Tibial nerve (tissue), 4 donors: Measurements from ENCODE around the gene SPOCK1. TPM values are rescaled to one million over a fixed set of nuclear protein-coding genes. Genes with fewer than 3 reads are reported as not detected.

Source experiments
- DNase-seq, 2 donors: peaks; one replicate each; pipeline ENCODE4 v3.0.0-alpha.2; 2019; ENCODE audit warnings: low spot score in 2 of 2
- H3K27ac ChIP-seq, 4 donors: fragments of 200-600 bp; sonication (generic) in 3 of 4; one replicate each; pipeline ENCODE4 v1.5.1; 2017 to 2019; ENCODE audit warnings: mild to moderate bottlenecking in 1 of 4
- H3K27me3 ChIP-seq, 2 donors: fragments of 200-600 bp; sonication (generic) in 1 of 2; one replicate each; pipeline versions ENCODE4 v1.5.1 to v1.6.0; 2017 to 2019
- H3K36me3 ChIP-seq, 3 donors: fragments of 200-600 bp; sonication (generic); one replicate each; pipeline ENCODE4 v1.5.1; 2018 to 2019
- H3K4me1 ChIP-seq, 4 donors: fragments of 200-600 bp; sonication (generic) in 3 of 4; one replicate each; pipeline ENCODE4 v1.5.1; 2017 to 2019
- H3K4me3 ChIP-seq, 4 donors: fragments of 200-600 bp; sonication (generic) in 3 of 4; one replicate each; pipeline ENCODE4 v1.5.1; 2017 to 2019; ENCODE audit warnings: mild to moderate bottlenecking in 1 of 4, moderate library complexity in 1 of 4
- H3K9me3 ChIP-seq, 4 donors: fragments of 200-600 bp; sonication (generic) in 3 of 4; one replicate each; pipeline ENCODE4 v1.5.1; 2017 to 2019
- CTCF ChIP-seq, 5 experiments: fragments of 200-600 bp in 3 of 5; fragments of 450-650 bp in 2 of 5; sonication (generic) in 3 of 5; IDR thresholded peaks; one replicate each; pipeline ENCODE4 v1.5.1; 2016 to 2019; ENCODE audit warnings: antibody characterized with exemption in 5 of 5, mild to moderate bottlenecking in 3 of 5, moderate library complexity in 2 of 5
- EP300 ChIP-seq, 2 donors: sonication (generic); formaldehyde crosslinking; IDR thresholded peaks; one replicate each; pipeline ENCODE4 v1.6.1; 2017; ENCODE audit warnings: antibody characterized with exemption in 2 of 2, mild to moderate bottlenecking in 1 of 2
- POLR2A ChIP-seq, 2 donors: fragments of 450-650 bp; IDR thresholded peaks; one replicate each; pipeline ENCODE4 v1.6.1; 2017; ENCODE audit warnings: antibody characterized with exemption in 2 of 2, mild to moderate bottlenecking in 2 of 2, moderate library complexity in 2 of 2
- WGBS, 2 donors: methylation state at CpG; one replicate each; pipeline ENCODE4 v1.1.5; 2018; 5-methylcytosine and 5-hydroxymethylcytosine counted together
- total RNA-seq, 4 donors: library from RNA; depleted of rRNA; stranded (reverse); fragments of >200 nt; gene quantifications; one replicate each; pipeline ENCODE4 v1.1.0, GENCODE V29; 2016

Gene SPOCK1
- total RNA-seq, 4 donors from 2014 or later: 39.8 to 119 (median 73.1) TPM

- DNase-seq: no peak
- Histone ChIP-seq H3K27me3 (no peaks in the 10 kb centered on the region), H3K9me3 (no peaks in the 10 kb centered on the region), H3K4me1 (peaks cover 0 to 5% (median 0%) of the 10 kb centered on the region in 4 donors), H3K27ac (no peak overlapping the region), H3K36me3 (no peaks in the 10 kb centered on the region), H3K4me3 (no peak overlapping the region)
- 43 to 51% methylated on average over 6 of the region's 6 CpGs for WGBS, 2 donors
- no peak for TF ChIP-seq EP300 (IDR thresholded peaks at IDR 0.05)
- TF ChIP-seq POLR2A (IDR thresholded peaks at IDR 0.05): no peak
- no peak for TF ChIP-seq CTCF (IDR thresholded peaks at IDR 0.05)
Measured at GRCh38 chr5:137206030-137206715, 293.0 kb downstream of the SPOCK1 start.

- 50 to 53% methylated on average over 5 to 6 of the region's 6 CpGs for WGBS, 2 donors
- no peaks in the 10 kb centered on the region for H3K36me3 ChIP-seq
- DNase-seq: no peak
- H3K27me3 ChIP-seq: no peaks in the 10 kb centered on the region
- TF ChIP-seq EP300 (IDR thresholded peaks at IDR 0.05): no peak
- no peak for TF ChIP-seq CTCF (IDR thresholded peaks at IDR 0.05)
- TF ChIP-seq POLR2A (IDR thresholded peaks at IDR 0.05): no peak
- H3K27ac ChIP-seq: no peak overlapping the region
- no peaks in the 10 kb centered on the region for H3K9me3 ChIP-seq
- H3K4me3 ChIP-seq: no peak overlapping the region
- peaks cover 0 to 5% (median 0%) of the 10 kb centered on the region in 4 donors for H3K4me1 ChIP-seq
Measured at GRCh38 chr5:137205231-137206027, 293.7 kb downstream of the SPOCK1 start.

GRCh38 chr5:137203011-137203632, 296.0 kb downstream of the SPOCK1 start:
- DNase-seq: no peak
- Histone ChIP-seq H3K4me1 (peaks cover 0 to 5% (median 0%) of the 10 kb centered on the region in 4 donors), H3K27me3 (no peaks in the 10 kb centered on the region), H3K4me3 (no peak overlapping the region), H3K9me3 (no peaks in the 10 kb centered on the region), H3K36me3 (no peaks in the 10 kb centered on the region), H3K27ac (no peak overlapping the region)
- WGBS, 2 donors: 68 to 95% methylated on average over 4 of the region's 4 CpGs
- TF ChIP-seq EP300 (IDR thresholded peaks at IDR 0.05) (no peak), POLR2A (IDR thresholded peaks at IDR 0.05) (no peak), CTCF (IDR thresholded peaks at IDR 0.05) (no peak)

- 72 to 90% methylated on average over 3 of the region's 3 CpGs for WGBS, 2 donors
- Histone ChIP-seq H3K4me1 (peaks cover 0 to 5% (median 0%) of the 10 kb centered on the region in 4 donors), H3K27ac (no peak overlapping the region), H3K27me3 (no peaks in the 10 kb centered on the region), H3K4me3 (no peak overlapping the region), H3K9me3 (no peaks in the 10 kb centered on the region), H3K36me3 (no peaks in the 10 kb centered on the region)
- peak in 1 of 2 donors; percentile 57 for DNase-seq
- peak in 1 of 2 donors; percentile 89 for TF ChIP-seq EP300 (IDR thresholded peaks at IDR 0.05)
- peak in 3 of 5 experiments; percentile 32 to 46 (median 40) for TF ChIP-seq CTCF (IDR thresholded peaks at IDR 0.05)
- no peak for TF ChIP-seq POLR2A (IDR thresholded peaks at IDR 0.05)
Measured at GRCh38 chr5:137201876-137202275, 297.2 kb downstream of the SPOCK1 start.
